HG03565 (cell line): ENCODE measurements around the gene TBC1D20.
"Not testable (repeated sequence)": the region's sequence is repeated elsewhere in the genome, so short reads cannot be mapped to it uniquely, and the experiment has no call there.

Experiments used
- ATAC-seq: cut with Tn5 transposase; IDR thresholded peaks from one replicate; pipeline ENCODE4 v1.9.1; 2021; ENCODE audit warnings: mild to moderate bottlenecking, moderate library complexity; ENCODE audit not compliant: unreplicated experiment

The TBC1D20 gene

GRCh38 chr20:402898-403581 is 59.3 kb downstream of the TBC1D20 start:
- ATAC-seq, result no peak

GRCh38 chr20:402496-402885 is 59.8 kb downstream of the TBC1D20 start:
- ATAC-seq, result no peak

- no peak for ATAC-seq
These were observed 60.4 kb downstream of the TBC1D20 start for GRCh38 chr20:401682-402495.

- no peak for ATAC-seq
These were observed 61.7 kb downstream of the TBC1D20 start for GRCh38 chr20:400454-401275.

- ATAC-seq, result no peak
These were observed 62.2 kb downstream of the TBC1D20 start for GRCh38 chr20:400128-400453.

- ATAC-seq, result no peak
These were observed 63.1 kb downstream of the TBC1D20 start for GRCh38 chr20:399182-399707.

- no peak for ATAC-seq
These were observed 64.7 kb downstream of the TBC1D20 start for GRCh38 chr20:397432-398237.

GRCh38 chr20:396619-397431 is 65.5 kb downstream of the TBC1D20 start:
- ATAC-seq, result no peak

GRCh38 chr20:396252-396618 is 66.1 kb downstream of the TBC1D20 start:
- no peak for ATAC-seq

GRCh38 chr20:393296-393695 is 69.0 kb downstream of the TBC1D20 start:
- not testable (repeated sequence) for ATAC-seq

GRCh38 chr20:391041-391711 is 71.2 kb downstream of the TBC1D20 start:
- ATAC-seq, result no peak

- ATAC-seq, result no peak
These were observed 73.1 kb downstream of the TBC1D20 start for GRCh38 chr20:389220-389619.

- no peak for ATAC-seq
These were observed 74.0 kb downstream of the TBC1D20 start for GRCh38 chr20:388034-388994.

- ATAC-seq, result no peak
These were observed 74.8 kb downstream of the TBC1D20 start for GRCh38 chr20:387520-387919.

GRCh38 chr20:386634-387033 is 75.7 kb downstream of the TBC1D20 start:
- ATAC-seq, result not testable (repeated sequence)
